Uterus (tissue), 4 donors: ENCODE results near the gene ZFP36. TPM values are rescaled to one million over a fixed set of nuclear protein-coding genes. Genes with fewer than 3 reads are reported as not detected.

Experiments
- DNase-seq, 2 donors: peaks; one replicate each; pipeline ENCODE4 v3.0.0-alpha.2; 2019 to 2020
- H3K27ac ChIP-seq, 2 donors: fragments of 200-600 bp; sonication (generic); 1 replicate in 1 of 2; 2 replicates in 1 of 2; pipeline ENCODE4 v1.5.1; 2016 to 2018
- H3K27me3 ChIP-seq, 2 donors: fragments of 200-600 bp; sonication (generic); one replicate each; pipeline ENCODE4 v1.5.1; 2018 to 2019; ENCODE audit warnings: control low read depth in 1 of 2
- H3K36me3 ChIP-seq, 2 donors: fragments of 200-600 bp; sonication (generic); one replicate each; pipeline ENCODE4 v1.5.1; 2019; ENCODE audit warnings: control low read depth in 1 of 2
- H3K4me1 ChIP-seq, 2 donors: fragments of 200-600 bp; sonication (generic); one replicate each; pipeline ENCODE4 v1.5.1; 2018 to 2019; ENCODE audit warnings: control low read depth in 1 of 2
- H3K4me3 ChIP-seq, 2 donors: fragments of 200-600 bp; sonication (generic); 1 replicate in 1 of 2; 2 replicates in 1 of 2; pipeline ENCODE4 v1.5.1; 2018 to 2019; ENCODE audit warnings: mild to moderate bottlenecking in 1 of 2
- H3K9me3 ChIP-seq, 2 donors: fragments of 200-600 bp; sonication (generic); one replicate each; pipeline ENCODE4 v1.5.1; 2019; ENCODE audit warnings: control low read depth in 1 of 2
- POLR2A ChIP-seq, 2 donors: fragments of 450-650 bp; IDR thresholded peaks; one replicate each; pipeline ENCODE4 v1.6.1; 2016; ENCODE audit warnings: antibody characterized with exemption in 2 of 2, mild to moderate bottlenecking in 1 of 2, moderate library complexity in 1 of 2
- intact Hi-C: fragments of 100-400 bp; cut with DNase I; formaldehyde crosslinking; loops from one replicate; pipeline ENCODE4 v1.15.1; 2023; ENCODE audit warnings: low total_unique reads
- total RNA-seq, 4 donors: library from RNA; depleted of rRNA in 3 of 4; stranded (reverse); fragments of >200 nt in 3 of 4; gene quantifications; one replicate each; pipeline versions ENCODE4 v1.1.0 to v1.2.4, GENCODE V29; 2014 to 2023
- TF ChIP-seq, protein P1 (sequence below), 4 experiments: fragments of 200-600 bp in 2 of 4; fragments of 450-650 bp in 2 of 4; sonication (generic) in 2 of 4; IDR thresholded peaks; one replicate each; pipeline ENCODE4 v1.5.1; 2016 to 2019; ENCODE audit warnings: antibody characterized with exemption in 4 of 4, mild to moderate bottlenecking in 2 of 4, moderate library complexity in 1 of 4
- donor health status: DM: yes; HTN: yes; CAD: no.

ZFP36 gene
- total RNA-seq, 4 donors from 2014 or later: 5.0 to 276 (median 145) TPM

DNA sequence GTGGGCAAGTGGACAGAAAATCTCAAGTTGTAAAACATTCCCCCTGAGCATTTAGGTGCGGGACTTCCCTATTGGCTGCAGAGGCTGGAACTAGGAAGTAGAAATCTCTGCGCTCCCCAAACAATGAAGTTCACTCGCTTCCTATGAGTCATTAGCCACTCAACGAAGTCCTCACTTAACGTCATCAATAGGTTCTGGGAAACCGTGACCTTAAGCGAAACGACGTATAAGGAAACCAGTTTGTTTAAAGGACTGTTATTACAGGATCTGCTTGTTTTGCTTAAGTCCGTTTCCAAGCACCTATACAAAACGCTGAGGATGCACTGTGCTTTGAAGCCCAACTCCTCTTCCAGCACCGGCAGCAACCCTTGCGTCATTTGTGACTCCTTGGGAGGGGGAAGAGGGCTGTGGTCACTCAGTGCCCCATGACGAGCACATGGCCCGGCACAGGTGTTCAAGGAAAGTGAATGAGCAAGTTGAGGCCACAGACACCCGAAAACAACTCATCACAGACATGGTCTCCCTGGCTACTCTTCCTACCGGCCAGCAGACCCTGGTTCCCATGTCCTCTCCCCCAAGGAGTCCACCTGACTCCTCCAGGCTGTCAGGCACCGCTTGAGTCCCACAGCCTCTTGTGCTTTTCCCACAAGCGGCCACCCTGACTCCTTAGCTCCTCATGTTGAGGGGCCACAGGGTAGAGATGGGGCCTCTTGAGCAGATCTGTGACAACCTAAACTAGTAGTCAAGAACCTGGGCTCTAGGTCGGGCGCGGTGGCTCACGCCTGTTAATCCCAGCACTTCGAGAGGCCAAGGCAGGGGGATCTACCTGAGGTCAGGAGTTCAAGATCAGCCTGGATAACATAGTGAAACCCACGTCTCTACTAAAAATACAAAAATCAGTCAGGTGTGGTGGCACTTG lies 24.3 kb downstream of the ZFP36 start:
- Histone ChIP-seq H3K9me3 (no peaks in the 10 kb centered on the region), H3K27ac (peak overlapping the region; percentile 38 to 52), H3K27me3 (no peaks in the 10 kb centered on the region), H3K36me3 (no peaks in the 10 kb centered on the region), H3K4me3 (no peak overlapping the region), H3K4me1 (peaks cover 6 to 21% of the 10 kb centered on the region in 2 donors)
- no peak for DNase-seq
- TF ChIP-seq, protein P1, sequence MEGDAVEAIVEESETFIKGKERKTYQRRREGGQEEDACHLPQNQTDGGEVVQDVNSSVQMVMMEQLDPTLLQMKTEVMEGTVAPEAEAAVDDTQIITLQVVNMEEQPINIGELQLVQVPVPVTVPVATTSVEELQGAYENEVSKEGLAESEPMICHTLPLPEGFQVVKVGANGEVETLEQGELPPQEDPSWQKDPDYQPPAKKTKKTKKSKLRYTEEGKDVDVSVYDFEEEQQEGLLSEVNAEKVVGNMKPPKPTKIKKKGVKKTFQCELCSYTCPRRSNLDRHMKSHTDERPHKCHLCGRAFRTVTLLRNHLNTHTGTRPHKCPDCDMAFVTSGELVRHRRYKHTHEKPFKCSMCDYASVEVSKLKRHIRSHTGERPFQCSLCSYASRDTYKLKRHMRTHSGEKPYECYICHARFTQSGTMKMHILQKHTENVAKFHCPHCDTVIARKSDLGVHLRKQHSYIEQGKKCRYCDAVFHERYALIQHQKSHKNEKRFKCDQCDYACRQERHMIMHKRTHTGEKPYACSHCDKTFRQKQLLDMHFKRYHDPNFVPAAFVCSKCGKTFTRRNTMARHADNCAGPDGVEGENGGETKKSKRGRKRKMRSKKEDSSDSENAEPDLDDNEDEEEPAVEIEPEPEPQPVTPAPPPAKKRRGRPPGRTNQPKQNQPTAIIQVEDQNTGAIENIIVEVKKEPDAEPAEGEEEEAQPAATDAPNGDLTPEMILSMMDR (IDR thresholded peaks at IDR 0.05): no peak
- peak in 1 of 2 donors; percentile 31 for TF ChIP-seq POLR2A (IDR thresholded peaks at IDR 0.05)
- intact Hi-C loops: no loop called here

DNA sequence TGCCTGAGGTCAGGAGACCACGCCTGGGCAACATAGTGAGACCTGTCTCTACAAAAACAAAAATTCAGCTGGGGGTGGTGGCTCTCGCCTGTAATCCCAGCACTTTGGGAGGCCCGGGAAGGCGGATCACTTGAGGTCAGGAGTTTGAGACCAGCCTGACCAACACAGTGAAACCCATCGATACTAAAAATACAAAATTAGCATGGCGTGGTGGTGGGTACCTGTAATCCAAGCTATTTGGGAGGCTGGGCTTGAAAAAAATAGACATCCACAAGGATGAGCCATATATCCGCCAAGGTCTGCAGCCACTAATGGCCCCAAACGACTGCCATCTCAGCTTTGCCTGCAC lies 26.0 kb downstream of the ZFP36 start:
- TF ChIP-seq POLR2A (IDR thresholded peaks at IDR 0.05): no peak
- TF ChIP-seq, protein P1 (IDR thresholded peaks at IDR 0.05): no peak
- intact Hi-C loops: no loop called here
- Histone ChIP-seq H3K27ac (no peak overlapping the region), H3K27me3 (no peaks in the 10 kb centered on the region), H3K36me3 (no peaks in the 10 kb centered on the region), H3K4me3 (no peak overlapping the region), H3K4me1 (peaks cover 6 to 25% of the 10 kb centered on the region in 2 donors), H3K9me3 (no peaks in the 10 kb centered on the region)
- DNase-seq: no peak

DNA sequence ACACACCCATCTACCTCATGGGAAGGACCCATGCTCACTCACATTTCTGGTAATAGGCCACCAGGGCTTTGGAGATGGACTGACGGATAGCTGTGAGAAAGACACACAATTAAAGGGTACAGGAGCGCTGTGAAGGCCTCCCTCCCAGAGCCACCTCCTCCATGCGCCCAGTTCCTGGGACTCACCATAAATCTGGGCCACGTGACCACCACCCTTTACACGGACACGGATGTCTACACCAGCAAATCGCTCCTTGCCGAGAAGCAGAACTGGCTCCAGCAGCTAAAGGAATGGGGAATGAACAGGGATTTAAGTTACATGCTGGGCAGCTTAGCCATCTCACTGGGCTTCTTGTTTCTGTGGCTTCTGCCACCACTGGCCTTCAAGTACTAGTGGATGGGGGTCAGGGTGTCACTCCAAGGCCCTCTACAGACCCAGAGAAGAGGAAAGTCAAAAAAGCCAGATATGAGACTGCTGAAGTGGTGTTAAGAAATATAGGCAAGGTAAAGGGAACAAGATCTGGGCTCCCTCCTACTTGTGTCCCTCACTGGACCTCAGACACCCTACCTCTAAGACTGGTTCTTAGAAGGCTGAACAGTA lies 26.9 kb downstream of the ZFP36 start:
- TF ChIP-seq POLR2A (IDR thresholded peaks at IDR 0.05): no peak
- TF ChIP-seq, protein P1 (IDR thresholded peaks at IDR 0.05): no peak
- Histone ChIP-seq H3K27ac (peak overlapping the region in 1 of 2 donors; percentile 88), H3K4me1 (peaks cover 6 to 23% of the 10 kb centered on the region in 2 donors), H3K36me3 (no peaks in the 10 kb centered on the region), H3K9me3 (no peaks in the 10 kb centered on the region), H3K4me3 (no peak overlapping the region), H3K27me3 (no peaks in the 10 kb centered on the region)
- intact Hi-C loops: no loop called here
- no peak for DNase-seq

DNA sequence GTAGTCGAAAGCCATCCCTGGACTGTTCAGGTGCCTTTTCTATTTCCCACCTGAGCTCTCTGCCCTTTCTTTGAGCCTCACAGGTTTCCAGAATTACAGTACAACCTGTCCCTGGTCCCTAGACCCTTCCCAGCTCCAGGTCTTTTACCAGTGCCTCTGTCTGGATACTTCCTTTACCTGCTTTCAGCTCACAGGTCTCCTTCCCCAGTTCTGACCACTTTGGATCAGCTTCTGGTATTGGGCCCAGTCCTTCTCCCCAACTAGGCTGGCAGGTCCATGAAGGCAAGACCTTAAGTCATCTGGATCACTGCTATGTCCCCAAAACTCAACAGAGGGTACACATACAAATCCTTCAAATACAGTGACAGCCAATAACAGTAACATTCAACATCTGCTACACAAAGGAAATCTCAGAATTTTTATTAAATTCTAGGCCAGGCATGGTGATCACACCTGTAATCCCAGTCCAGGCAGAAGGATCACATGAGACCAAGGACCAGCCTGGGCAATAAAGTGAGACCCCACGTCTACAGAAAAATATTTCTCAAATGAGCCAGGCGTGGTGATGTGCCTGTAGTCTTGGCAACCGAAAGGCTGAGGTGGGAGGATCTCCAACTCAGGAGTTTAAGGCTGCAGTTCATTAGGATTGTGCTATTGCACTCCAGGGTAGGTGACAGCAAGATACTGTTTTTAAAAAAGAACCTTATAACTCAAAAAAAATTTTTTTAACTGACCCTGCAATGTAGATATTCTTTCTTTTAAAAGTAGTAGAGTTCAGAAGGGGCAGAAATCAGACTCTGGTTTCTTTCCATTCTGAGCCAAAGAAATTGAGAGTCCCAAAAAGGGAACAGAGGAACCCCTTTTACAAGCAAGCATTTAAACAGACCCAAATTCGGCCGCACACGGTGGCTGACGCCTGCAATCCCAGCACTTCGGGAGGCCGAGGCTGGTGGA lies 27.8 kb downstream of the ZFP36 start:
- Histone ChIP-seq H3K27me3 (no peaks in the 10 kb centered on the region), H3K4me1 (peaks cover 0 to 17% of the 10 kb centered on the region in 2 donors), H3K4me3 (peak overlapping the region; percentile 91 to 93), H3K27ac (peak overlapping the region; percentile 86 to 88), H3K9me3 (no peaks in the 10 kb centered on the region), H3K36me3 (no peaks in the 10 kb centered on the region)
- DNase-seq: no peak
- TF ChIP-seq POLR2A (IDR thresholded peaks at IDR 0.05): no peak
- TF ChIP-seq, protein P1 (IDR thresholded peaks at IDR 0.05): no peak
- intact Hi-C loops: no loop called here
